A673 (cell line): ENCODE data around the gene PRKAA2. TPM values are rescaled to one million over a fixed set of nuclear protein-coding genes. Genes with fewer than 3 reads are reported as not detected.

Source experiments
- BruUV-seq: library from RNA; stranded (reverse); fragments of 400-500 nt; replicated peaks from 2 replicates; lab custom pipeline; 2021; lab: Mats Ljungman, UMichigan
- CTCF ChIA-PET: fragments of 300-600 bp; sonication (Branson Sonifier 250); formaldehyde crosslinking; loops from one replicate; lab custom pipeline; 2022; ENCODE audit warnings: antibody characterized with exemption; lab: Charles Lee
- POLR2A ChIA-PET: fragments of 300-600 bp; sonication (Branson Sonifier 250); formaldehyde crosslinking; loops from one replicate; lab custom pipeline; 2022; ENCODE audit warnings: antibody characterized with exemption; ENCODE audit not compliant: low non-redundant PET; lab: Charles Lee
- DNase-seq: peaks from one replicate; pipeline ENCODE4 v3.0.0-alpha.2; 2015; ENCODE audit warnings: low spot score
- H3K27ac ChIP-seq: fragments of 200-600 bp; sonication (generic); 2 replicates; pipeline ENCODE4 v1.5.1; 2016; ENCODE audit warnings: mixed run types, low read depth, mild to moderate bottlenecking, mixed read lengths, antibody characterized with exemption, low read length; ENCODE audit not compliant: poor library complexity, severe bottlenecking
- H3K27me3 ChIP-seq: fragments of 200-600 bp; sonication (generic); replicated peaks from 2 replicates; pipeline ENCODE4 v1.6.1; 2017; ENCODE audit warnings: mixed run types, low read depth, mild to moderate bottlenecking, mixed read lengths, antibody characterized with exemption, low read length; ENCODE audit not compliant: insufficient read depth, poor library complexity
- H3K36me3 ChIP-seq: fragments of 200-600 bp; sonication (generic); 2 replicates; pipeline ENCODE4 v1.6.1; 2016; ENCODE audit warnings: mixed run types, mild to moderate bottlenecking, mixed read lengths, antibody characterized with exemption, low read length; ENCODE audit not compliant: insufficient read depth, poor library complexity, severe bottlenecking
- H3K4me1 ChIP-seq: fragments of 200-600 bp; sonication (generic); 2 replicates; pipeline ENCODE4 v1.6.1; 2017; ENCODE audit warnings: mixed run types, mild to moderate bottlenecking, mixed read lengths, antibody characterized with exemption, low read length; ENCODE audit not compliant: insufficient read depth, poor library complexity, severe bottlenecking
- H3K4me3 ChIP-seq: fragments of 200-600 bp; sonication (generic); 2 replicates; pipeline ENCODE4 v1.5.1; 2016; ENCODE audit warnings: low read depth, mixed run types, mild to moderate bottlenecking, mixed read lengths, low read length; ENCODE audit not compliant: poor library complexity, severe bottlenecking
- H3K9me3 ChIP-seq: fragments of 200-600 bp; sonication (generic); 2 replicates; pipeline ENCODE4 v1.6.1; 2016; ENCODE audit warnings: mixed run types, low read depth, mild to moderate bottlenecking, mixed read lengths, antibody characterized with exemption, low read length; ENCODE audit not compliant: poor library complexity, severe bottlenecking
- CTCF ChIP-seq: fragments of 300-800, 200-600 bp; sonication (generic); conservative IDR thresholded peaks from 2 replicates; pipeline ENCODE4 v1.5.1; 2017; ENCODE audit warnings: low read depth, mild to moderate bottlenecking, antibody characterized with exemption, low read length, moderate library complexity, mixed read lengths
- EZH2 ChIP-seq: fragments of 200-600 bp; sonication (generic); IDR thresholded peaks from 2 replicates; pipeline ENCODE4 v1.6.1; 2017; ENCODE audit warnings: borderline replicate concordance, low read depth, mild to moderate bottlenecking, mixed read lengths, antibody characterized with exemption, low read length; ENCODE audit not compliant: poor library complexity, severe bottlenecking
- intact Hi-C: fragments of 100-400 bp; cut with micrococcal nuclease; formaldehyde crosslinking; loops from one replicate; pipeline ENCODE4 v1.10.0; 2022; ENCODE audit not compliant: unreplicated experiment
- total RNA-seq: library from RNA; stranded (reverse); gene quantifications from 2 replicates; pipeline ENCODE4 v1.2.3, GENCODE V29; 2021

The PRKAA2 gene
- total RNA-seq, 1 experiment from 2014 or later, result 0.11 TPM

GRCh38 chr1:56715156-56715555, 70.0 kb downstream of the PRKAA2 start:
- Histone ChIP-seq H3K36me3 (no peaks in the 10 kb centered on the region), H3K9me3 (no peaks in the 10 kb centered on the region), H3K27me3 (no peaks in the 10 kb centered on the region), H3K27ac (no peak overlapping the region), H3K4me1 (no peaks in the 10 kb centered on the region), H3K4me3 (no peak overlapping the region)
- intact Hi-C loops, result no loop called here
- CTCF ChIA-PET, result no interaction called here
- DNase-seq, result no peak
- no TSS peak for BruUV-seq
- TF ChIP-seq EZH2 (no peak), CTCF (no peak)
- POLR2A ChIA-PET, result no interaction called here

GRCh38 chr1:56719171-56719570, 74.1 kb downstream of the PRKAA2 start:
- no peak overlapping the region for H3K4me3 ChIP-seq
- intact Hi-C loops, result no loop called here
- no peak for DNase-seq
- no TSS peak for BruUV-seq
- ChIA-PET POLR2A (no interaction called here), CTCF (no interaction called here)
- no peaks in the 10 kb centered on the region for H3K4me1 ChIP-seq
- peaks cover 7% of the 10 kb centered on the region for H3K27me3 ChIP-seq
- H3K27ac ChIP-seq, result no peak overlapping the region
- H3K9me3 ChIP-seq, result no peaks in the 10 kb centered on the region
- no peaks in the 10 kb centered on the region for H3K36me3 ChIP-seq
- TF ChIP-seq EZH2 (no peak), CTCF (no peak)

GRCh38 chr1:56726706-56727105, 81.6 kb downstream of the PRKAA2 start:
- TF ChIP-seq EZH2, result no peak
- TF ChIP-seq CTCF, result no peak
- H3K27ac ChIP-seq, result no peak overlapping the region
- no peak for DNase-seq
- ChIA-PET POLR2A (no interaction called here), CTCF (no interaction called here)
- no peaks in the 10 kb centered on the region for H3K4me1 ChIP-seq
- peaks cover 40% of the 10 kb centered on the region for H3K27me3 ChIP-seq
- no TSS peak for BruUV-seq
- intact Hi-C loops, result no loop called here
- no peaks in the 10 kb centered on the region for H3K9me3 ChIP-seq
- H3K4me3 ChIP-seq, result no peak overlapping the region
- no peaks in the 10 kb centered on the region for H3K36me3 ChIP-seq
